Smooth muscle cell (in vitro differentiated cells): ENCODE data around the gene PCIF1. TPM values are rescaled to one million over a fixed set of nuclear protein-coding genes. Genes with fewer than 3 reads are reported as not detected.

Source experiments
- DNase-seq: peaks from one replicate; lab custom pipeline; 2025; ENCODE audit not compliant: unreplicated experiment; lab: John Stamatoyannopoulos, UW
- H2AFZ ChIP-seq: fragments of 200-600 bp; sonication (generic); 2 replicates; pipeline ENCODE4 v1.6.0; 2016; ENCODE audit warnings: antibody characterized with exemption, low read depth, mild to moderate bottlenecking
- H3F3A ChIP-seq: fragments of 200-600 bp; sonication (generic); 2 replicates; pipeline ENCODE4 v1.6.0; 2017; ENCODE audit warnings: antibody characterized with exemption, low read depth
- H3K27ac ChIP-seq: fragments of 200-600 bp; sonication (generic); 2 replicates; pipeline ENCODE4 v1.5.1; 2016; ENCODE audit warnings: low read depth, mild to moderate bottlenecking
- H3K27me3 ChIP-seq: fragments of 200-600 bp; sonication (generic); 2 replicates; pipeline ENCODE4 v1.6.1; 2016; ENCODE audit warnings: low read depth, mild to moderate bottlenecking
- H3K36me3 ChIP-seq: fragments of 200-600 bp; sonication (generic); 2 replicates; pipeline ENCODE4 v1.5.1; 2016; ENCODE audit warnings: low read depth
- H3K4me1 ChIP-seq: fragments of 200-600 bp; sonication (generic); 2 replicates; pipeline ENCODE4 v1.5.1; 2016; ENCODE audit warnings: low read depth
- H3K4me2 ChIP-seq: fragments of 200-600 bp; sonication (generic); 2 replicates; pipeline ENCODE4 v1.6.0; 2016; ENCODE audit warnings: mild to moderate bottlenecking
- H3K4me3 ChIP-seq: fragments of 200-600 bp; sonication (generic); 2 replicates; pipeline ENCODE4 v1.5.1; 2016; ENCODE audit warnings: mild to moderate bottlenecking
- H3K79me2 ChIP-seq: fragments of 200-600 bp; sonication (generic); 2 replicates; pipeline ENCODE4 v1.6.0; 2016; ENCODE audit warnings: low read depth, mild to moderate bottlenecking
- H3K9ac ChIP-seq: fragments of 200-600 bp; sonication (generic); 2 replicates; pipeline ENCODE4 v1.6.0; 2016; ENCODE audit warnings: low read depth
- H3K9me3 ChIP-seq: fragments of 200-600 bp; sonication (generic); replicated peaks from 2 replicates; pipeline ENCODE4 v1.5.1; 2016; ENCODE audit warnings: low read depth
- H4K20me1 ChIP-seq: fragments of 200-600 bp; sonication (generic); 2 replicates; pipeline ENCODE4 v1.6.0; 2016; ENCODE audit warnings: low read depth
- CTCF ChIP-seq: fragments of 200-600 bp; sonication (generic); IDR thresholded peaks from 2 replicates; pipeline ENCODE4 v1.5.1; 2017; ENCODE audit warnings: borderline replicate concordance, mild to moderate bottlenecking, antibody characterized with exemption; ENCODE audit not compliant: insufficient read depth, poor library complexity, severe bottlenecking
- WGBS: methylation state at CpG from one replicate; pipeline ENCODE4 v1.1.7; 2016; ENCODE audit warnings: low lambda C conversion rate; 5-methylcytosine and 5-hydroxymethylcytosine counted together
- polyA plus RNA-seq: library from polyadenylated mRNA; unstranded; fragments of >200 nt; fragmentation: Nextera tagmentation; extraction: Ambion mirVana; gene quantifications from 2 replicates; pipeline ENCODE4 v1.2.1, GENCODE V29; 2016
- total RNA-seq: library from RNA; depleted of rRNA; stranded (reverse); fragments of >200 nt; gene quantifications from 2 replicates; pipeline ENCODE4 v1.2.3, GENCODE V29; 2014

The PCIF1 gene
- total and polyA plus RNA-seq, 2 experiments from 2014 or later = 13.5 to 38.9 TPM

- no peaks in the 10 kb centered on the region for H3K4me1 ChIP-seq
- H3K27ac ChIP-seq = peak overlapping the region; percentile 39
- no peak overlapping the region for H3K4me2 ChIP-seq
- TF ChIP-seq CTCF = no peak
- H3K27me3 ChIP-seq = no peaks in the 10 kb centered on the region
- no peaks in the 10 kb centered on the region for H4K20me1 ChIP-seq
- 95% methylated on average over 16 of the region's 16 CpGs for WGBS
- H3K79me2 ChIP-seq = no peaks in the 10 kb centered on the region
- no peak overlapping the region for H3K4me3 ChIP-seq
- H3K9me3 ChIP-seq = no peaks in the 10 kb centered on the region
- no peak overlapping the region for H3K9ac ChIP-seq
- no peak for DNase-seq
- no peaks in the 10 kb centered on the region for H3K36me3 ChIP-seq
- peaks cover 4% of the 10 kb centered on the region for H3F3A ChIP-seq
- no peak overlapping the region for H2AFZ ChIP-seq
Observed at GRCh38 chr20:45904583-45905504, 29.6 kb upstream of the PCIF1 start.

GRCh38 chr20:45905505-45906079 lies 28.9 kb upstream of the PCIF1 start:
- peak overlapping the region; percentile 35 for H3K9ac ChIP-seq
- no peak overlapping the region for H3K4me2 ChIP-seq
- H3K27ac ChIP-seq = peak overlapping the region; percentile 39
- no peaks in the 10 kb centered on the region for H3K36me3 ChIP-seq
- no peaks in the 10 kb centered on the region for H3K9me3 ChIP-seq
- H3K79me2 ChIP-seq = no peaks in the 10 kb centered on the region
- 84% methylated on average over 8 of the region's 8 CpGs for WGBS
- no peak for TF ChIP-seq CTCF
- H3K4me1 ChIP-seq = no peaks in the 10 kb centered on the region
- no peak overlapping the region for H2AFZ ChIP-seq
- H4K20me1 ChIP-seq = no peaks in the 10 kb centered on the region
- no peak overlapping the region for H3K4me3 ChIP-seq
- DNase-seq = no peak
- H3K27me3 ChIP-seq = no peaks in the 10 kb centered on the region
- peaks cover 4% of the 10 kb centered on the region for H3F3A ChIP-seq

GRCh38 chr20:45907219-45907948 lies 27.1 kb upstream of the PCIF1 start:
- DNase-seq = no peak
- Histone ChIP-seq H3K9me3 (no peaks in the 10 kb centered on the region), H3K27ac (no peak overlapping the region), H3K4me3 (no peak overlapping the region), H3K27me3 (no peaks in the 10 kb centered on the region), H3K9ac (no peak overlapping the region), H3K36me3 (no peaks in the 10 kb centered on the region), H3K4me1 (peaks cover 6% of the 10 kb centered on the region), H3F3A (no peaks in the 10 kb centered on the region), H4K20me1 (no peaks in the 10 kb centered on the region), H2AFZ (no peak overlapping the region), H3K79me2 (no peaks in the 10 kb centered on the region), H3K4me2 (no peak overlapping the region)
- WGBS = 98% methylated on average over 16 of the region's 17 CpGs
- TF ChIP-seq CTCF = no peak
